GM21447 (cell line): ENCODE results near the gene ARHGAP19.
A peak's percentile ranks its signal among the peaks of the same experiment; 100 is the strongest.

Source experiments
- ATAC-seq: cut with Tn5 transposase; IDR thresholded peaks from one replicate; pipeline ENCODE4 v1.9.1; 2021; ENCODE audit not compliant: unreplicated experiment

The ARHGAP19 gene, protein sequence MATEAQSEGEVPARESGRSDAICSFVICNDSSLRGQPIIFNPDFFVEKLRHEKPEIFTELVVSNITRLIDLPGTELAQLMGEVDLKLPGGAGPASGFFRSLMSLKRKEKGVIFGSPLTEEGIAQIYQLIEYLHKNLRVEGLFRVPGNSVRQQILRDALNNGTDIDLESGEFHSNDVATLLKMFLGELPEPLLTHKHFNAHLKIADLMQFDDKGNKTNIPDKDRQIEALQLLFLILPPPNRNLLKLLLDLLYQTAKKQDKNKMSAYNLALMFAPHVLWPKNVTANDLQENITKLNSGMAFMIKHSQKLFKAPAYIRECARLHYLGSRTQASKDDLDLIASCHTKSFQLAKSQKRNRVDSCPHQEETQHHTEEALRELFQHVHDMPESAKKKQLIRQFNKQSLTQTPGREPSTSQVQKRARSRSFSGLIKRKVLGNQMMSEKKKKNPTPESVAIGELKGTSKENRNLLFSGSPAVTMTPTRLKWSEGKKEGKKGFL

DNA sequence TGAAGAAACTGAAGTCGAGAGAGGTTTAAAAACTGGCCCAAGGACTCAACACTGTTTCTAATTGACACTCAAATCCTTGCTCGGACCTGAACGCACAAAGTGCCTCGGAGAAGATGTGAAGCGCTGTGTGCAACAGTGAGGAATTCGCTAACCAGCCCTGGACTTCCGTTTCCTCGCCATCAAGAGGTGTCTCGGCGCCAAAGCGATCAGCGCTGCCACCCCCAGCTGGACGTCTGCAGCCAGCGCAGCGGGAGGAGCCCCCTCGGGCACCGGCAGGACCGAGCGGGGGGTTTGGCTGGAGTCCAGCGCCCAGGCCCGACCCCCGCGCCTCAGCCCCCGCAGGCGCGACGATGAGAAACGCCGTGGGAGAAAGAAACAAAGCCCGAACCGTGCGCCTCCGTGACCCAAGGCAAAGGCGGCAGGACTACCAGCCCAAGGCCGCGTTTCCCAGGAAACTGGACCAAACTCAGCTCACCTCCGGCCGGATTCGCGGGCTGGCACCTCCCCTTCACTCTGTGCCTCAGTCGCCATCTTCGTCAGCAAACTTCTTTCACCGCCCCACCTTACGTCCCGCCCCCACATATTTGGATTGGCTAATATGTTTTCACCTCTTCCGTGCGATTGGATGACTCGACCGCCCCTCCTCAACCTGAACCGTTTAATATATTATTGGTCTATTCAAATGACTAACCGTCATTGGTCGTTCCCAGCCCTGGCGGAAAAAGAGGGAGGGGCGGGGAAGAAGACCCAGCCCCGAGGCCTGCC lies at the start of gene ARHGAP19:
ARHGAP19 (minus strand) TSS at position 541 of the 765 bp plus-strand sequence; CDS start at position 531, 10 bp downstream.
- ATAC-seq: peak; percentile 95

DNA sequence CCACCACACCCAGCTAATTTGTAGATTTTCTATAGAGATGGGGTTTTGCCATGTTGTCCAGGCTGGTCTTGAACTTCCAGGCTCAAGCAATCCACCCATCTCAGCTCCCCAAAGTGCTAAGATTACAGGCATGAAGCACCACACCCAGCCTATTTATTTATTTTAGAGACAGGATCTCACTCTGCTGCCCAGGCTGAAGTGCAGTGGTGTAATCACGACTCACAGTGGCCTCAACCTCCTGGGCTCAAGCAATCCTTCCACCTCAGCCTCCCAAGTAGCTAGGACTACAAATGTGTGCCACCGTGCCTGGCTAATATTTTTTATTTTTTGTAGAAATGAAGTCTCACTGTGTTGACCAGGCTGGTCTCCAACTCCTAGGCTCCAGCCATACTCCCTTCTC lies 49.0 kb upstream of the ARHGAP19 start:
- ATAC-seq: no peak

DNA sequence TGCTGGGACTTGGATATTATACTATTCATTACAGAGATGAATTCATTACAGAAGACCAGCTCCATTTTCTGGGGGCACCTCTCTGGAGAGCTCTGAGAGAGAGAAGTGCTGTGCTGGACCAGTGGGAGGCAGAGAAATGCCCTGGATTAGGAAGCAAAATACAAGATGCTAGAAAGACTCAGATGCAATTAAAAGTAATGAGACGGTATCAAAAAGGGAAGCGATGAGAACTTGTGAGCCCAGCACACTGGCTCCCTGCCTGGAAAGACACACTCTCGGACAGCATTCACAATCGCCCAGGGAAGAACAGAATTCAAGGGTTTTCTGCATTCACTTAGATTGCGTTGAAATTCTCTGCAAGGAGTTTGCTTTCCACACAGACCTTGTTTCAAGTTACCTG lies 45.6 kb upstream of the ARHGAP19 start:
- ATAC-seq: no peak

DNA sequence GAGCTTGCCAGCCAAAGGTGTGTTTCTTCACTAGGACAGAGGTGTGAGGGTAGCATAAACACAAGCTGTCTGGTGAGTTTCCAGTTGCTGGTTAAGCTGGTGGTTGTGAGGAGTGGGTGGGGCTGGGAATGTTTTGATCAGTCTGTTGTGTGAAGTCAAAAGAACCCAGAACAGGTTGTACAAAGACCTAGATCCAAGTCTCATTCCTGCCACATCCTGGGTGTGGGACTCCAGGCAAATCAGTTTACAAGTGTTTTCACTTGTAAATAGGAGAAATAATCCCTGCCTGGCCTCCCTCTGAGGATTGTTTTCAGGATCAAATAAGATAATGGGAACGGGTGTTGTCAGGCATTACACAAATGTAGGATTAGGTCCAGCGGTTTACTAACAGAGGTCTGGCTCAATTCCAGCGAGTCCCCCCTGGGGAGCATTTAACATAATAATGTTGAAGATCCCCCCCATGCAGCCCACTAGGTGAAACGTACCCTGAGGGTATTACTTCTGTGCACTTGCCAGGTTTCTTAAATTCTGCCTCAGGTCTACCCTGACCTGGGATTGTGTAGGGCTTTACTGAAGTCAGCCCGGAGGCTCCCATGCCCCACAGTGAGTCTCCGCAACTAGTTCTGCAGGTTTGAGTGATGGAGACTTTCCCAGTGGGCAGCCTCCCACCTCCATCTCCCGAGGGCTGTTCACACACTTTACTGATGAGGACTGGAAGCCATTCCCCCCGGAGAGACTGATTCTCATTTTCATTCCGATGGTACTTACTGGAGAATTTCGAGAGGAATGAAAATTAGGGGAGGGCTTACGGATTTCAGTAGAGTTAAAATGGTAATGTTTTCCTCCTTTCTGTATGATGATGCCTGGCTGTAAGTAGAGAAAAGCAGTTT lies 44.8 kb upstream of the ARHGAP19 start:
- no peak for ATAC-seq

DNA sequence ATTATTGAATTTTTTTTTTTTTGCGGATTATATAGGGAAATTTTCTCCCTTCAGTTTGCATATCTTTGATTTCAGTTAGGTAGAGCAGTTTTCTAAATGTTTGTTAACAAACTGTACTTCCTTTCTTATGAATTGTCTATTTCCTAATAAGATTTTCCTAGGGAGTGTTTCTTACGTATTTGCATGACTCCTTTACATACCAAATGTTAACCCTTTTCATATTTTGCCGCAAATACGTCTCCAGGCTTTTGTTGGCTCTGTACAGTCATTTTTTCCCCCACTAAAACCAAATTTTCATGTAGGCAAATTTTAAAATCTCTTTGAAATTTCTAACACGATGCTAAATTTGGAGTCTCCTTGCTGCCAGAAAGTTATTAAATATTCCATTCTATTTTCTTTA lies 44.0 kb upstream of the ARHGAP19 start:
- ATAC-seq: no peak

DNA sequence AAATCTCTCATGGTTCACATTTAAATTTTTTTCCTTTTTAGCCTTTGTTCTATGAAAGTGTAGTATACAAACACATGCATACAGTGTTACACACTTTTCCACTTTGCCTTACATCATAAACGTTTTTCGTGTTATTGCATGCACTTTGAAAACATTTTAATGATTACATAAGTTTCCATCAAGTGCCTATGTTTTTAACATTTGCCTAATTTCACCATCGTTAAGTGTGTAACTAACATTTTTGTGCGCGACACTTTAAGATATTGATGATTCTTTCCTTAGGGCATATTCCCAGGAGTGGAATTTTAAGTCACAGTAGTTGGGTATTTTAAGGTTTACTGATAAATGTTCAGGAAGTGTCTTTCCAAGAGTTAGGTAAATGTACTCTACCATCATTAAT lies 43.6 kb upstream of the ARHGAP19 start:
- no peak for ATAC-seq

DNA sequence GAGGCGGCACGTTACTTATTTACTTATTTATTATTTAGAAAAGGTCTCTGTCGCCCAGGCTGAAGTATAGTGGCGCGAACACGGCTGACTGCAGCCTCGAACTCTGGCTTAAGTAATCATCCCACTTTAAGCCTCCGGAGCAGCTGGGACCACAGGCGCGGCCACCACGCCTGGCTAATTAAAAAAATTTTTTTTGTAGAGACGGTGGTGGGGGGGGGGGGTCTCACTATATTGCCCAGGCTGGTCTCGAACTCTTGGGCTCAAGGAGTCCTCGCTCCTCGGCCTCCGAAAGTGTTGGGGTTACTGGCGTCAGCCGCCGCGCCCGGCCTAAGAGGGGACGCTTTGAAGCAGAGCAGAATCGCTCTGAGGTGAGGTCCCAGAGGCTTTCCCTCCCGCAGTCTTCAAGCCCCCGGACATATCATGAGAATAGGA lies 42.8 kb upstream of the ARHGAP19 start:
- no peak for ATAC-seq

DNA sequence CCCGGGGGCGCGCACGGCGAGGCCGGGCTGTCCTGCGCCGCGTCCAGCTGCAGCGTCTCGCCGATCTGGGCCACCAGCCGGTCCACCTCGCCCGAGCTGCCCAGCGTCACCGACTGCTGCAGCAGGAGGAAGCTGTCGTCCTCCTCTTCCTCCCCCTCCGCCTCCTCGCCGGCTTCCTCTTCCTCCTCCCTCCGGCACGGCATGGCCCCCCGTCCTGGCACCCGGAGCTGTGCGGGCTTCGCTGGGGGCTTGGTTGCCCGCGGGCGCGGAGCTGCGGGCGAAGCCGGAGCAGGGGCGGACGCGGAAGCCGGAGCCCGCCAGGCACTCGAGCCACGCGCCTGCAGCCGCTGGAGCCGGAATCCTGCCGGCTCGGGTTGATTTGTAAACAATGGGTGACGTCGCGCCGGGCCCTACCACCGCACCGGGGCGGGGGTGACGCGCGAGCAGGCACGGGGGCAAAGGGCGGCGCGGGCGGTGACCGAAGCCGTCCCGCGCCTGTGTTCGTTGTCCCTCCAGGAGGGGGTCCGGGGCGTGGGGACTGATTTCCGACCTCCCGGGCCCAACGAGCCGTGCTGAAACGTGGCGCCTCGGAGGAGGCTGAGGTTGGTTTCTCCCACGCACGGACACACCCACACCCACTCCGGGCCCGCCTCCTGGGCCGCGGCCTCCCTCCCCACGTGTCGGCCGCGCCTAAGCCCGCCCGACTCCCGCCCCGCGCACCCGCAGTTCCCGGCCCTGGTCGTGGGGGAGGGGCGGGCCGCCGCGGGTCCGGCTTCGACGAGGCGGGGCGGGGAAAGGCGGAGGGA lies 42.1 kb upstream of the ARHGAP19 start, which contains the start of gene FRAT2:
FRAT2 (minus strand) TSS at position 360 of the 806 bp plus-strand sequence; CDS start at position 203, 157 bp downstream.
- ATAC-seq: peak; percentile 78

DNA sequence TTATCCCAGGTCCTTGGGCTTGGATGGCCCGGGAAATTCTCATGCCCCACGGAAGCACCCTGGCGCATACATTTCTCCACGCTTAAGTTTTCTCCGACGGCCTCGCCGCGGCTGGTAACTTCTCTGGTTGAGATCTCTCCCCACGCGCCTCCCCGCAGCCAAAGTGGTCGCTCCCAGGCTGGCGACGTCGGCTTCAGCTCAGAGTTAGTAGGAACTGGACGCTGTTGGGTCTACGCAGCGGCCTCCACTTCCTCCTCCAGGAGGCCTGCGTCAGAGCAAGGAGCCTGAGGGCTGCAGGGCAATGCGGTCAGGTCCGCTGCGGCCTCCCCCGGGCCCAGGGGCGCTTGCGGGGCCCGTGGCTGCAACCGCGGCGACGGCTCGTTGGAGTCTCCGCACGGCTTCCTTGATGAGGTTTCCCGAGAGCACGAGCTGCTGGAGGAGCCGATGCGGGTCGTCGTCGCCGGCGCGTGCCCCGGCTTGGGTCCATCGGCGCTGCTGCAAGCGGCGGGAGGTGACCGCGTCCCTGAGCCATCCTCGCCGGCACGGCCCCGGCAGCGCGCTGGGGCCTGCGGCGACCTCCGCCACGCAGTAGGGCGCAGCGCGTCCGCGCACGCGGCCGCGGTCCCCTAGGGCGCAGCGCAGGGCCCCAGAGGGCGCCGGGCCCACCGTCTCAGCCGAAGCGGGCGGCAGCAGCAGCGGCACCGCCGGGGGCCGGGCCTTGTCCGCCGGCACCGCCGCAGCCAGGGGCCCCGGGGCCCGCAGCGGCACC lies 41.3 kb upstream of the ARHGAP19 start:
- peak; percentile 24 for ATAC-seq

DNA sequence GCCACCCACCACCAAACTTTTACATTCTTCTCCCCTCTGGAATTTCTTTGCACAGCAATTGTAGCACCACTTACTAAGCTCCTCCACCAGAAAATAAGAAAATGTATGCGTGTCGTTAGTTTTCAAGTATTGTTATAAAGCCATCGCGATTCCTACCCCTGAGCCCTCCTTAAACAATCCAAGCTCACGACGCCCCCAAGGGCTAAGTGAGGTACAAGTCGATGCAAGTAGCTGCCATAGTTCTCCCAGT lies 40.8 kb upstream of the ARHGAP19 start:
- ATAC-seq: no peak

DNA sequence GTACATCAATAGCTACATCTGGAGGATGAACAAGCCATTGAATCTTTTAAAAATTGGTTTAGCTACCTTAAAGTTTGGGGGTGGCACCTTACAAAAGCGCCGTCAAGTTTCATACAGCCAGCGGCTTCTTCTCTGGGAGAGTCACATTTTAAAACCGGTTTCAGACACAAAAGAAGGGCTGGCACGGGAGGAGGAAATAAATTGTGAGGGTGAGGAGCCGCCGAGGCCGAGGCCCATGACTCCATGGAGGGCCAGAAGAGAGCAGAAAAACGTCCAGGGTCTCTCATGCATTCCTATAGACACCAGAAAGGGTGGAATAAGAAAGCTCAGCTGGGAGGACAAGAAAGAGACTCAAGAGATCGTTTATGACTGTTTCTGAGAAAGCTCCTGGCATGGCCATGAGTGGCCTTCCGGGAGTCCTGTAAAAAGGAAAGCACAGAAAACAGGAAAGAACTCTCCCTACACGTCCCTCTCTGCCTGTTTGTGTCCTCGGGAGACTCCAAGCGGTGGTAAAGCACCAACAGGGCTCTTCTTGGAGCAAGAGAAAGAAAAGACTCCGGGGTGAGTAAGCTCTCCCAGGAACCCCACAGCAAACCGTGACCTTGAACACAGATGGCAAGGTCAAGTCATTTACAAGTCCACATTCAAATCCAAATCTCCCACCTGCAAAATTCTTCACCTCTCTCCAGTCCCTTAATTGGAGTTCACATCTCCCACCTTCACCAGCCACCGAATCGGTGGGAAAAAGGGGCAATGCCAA lies 40.3 kb upstream of the ARHGAP19 start:
- no peak for ATAC-seq

DNA sequence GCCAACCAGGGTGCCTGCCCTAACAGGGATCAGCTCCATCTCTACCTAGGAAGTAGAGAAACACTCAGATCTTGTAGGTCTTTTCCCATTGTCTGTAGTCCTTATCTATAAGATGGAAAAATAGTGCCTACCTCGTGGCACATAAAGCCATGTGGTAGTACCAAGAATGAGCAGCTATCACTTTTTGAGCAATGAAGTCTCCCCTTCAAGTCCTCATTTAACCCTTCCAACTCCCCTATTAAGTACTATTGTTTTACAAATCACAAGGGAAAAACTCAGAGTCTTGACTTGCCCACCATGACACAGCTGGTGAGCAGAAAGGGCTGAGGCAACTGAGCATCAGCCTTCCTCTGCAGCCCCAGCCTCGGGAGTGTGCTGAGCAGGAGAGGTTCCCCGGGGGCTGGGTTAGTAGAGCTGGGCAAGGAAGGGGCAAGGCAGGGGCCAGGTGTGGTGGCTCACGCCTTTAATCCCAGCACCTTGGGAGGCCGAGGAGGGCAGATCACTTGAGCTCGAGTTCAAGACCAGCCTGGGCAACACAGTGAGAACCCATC lies 38.8 kb upstream of the ARHGAP19 start:
- no peak for ATAC-seq

DNA sequence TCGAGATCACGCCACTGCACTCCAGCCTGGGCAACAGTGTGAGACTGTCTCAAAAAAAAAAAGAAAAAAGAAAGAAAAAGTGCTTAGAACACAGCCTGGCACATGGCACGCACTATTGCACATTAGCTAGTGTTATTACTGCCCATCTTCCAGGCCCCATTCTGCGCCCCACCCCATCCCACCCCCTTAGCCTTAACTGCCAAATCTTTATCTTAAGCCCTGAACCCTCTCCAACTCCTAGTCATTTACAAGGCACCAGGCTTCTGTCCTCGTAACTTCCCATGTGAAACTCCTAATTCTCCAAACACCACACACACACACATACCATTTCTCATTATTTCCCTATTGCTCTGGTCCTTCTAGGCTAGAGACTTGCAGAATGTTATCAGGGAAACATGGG lies 37.3 kb upstream of the ARHGAP19 start:
- ATAC-seq: no peak

DNA sequence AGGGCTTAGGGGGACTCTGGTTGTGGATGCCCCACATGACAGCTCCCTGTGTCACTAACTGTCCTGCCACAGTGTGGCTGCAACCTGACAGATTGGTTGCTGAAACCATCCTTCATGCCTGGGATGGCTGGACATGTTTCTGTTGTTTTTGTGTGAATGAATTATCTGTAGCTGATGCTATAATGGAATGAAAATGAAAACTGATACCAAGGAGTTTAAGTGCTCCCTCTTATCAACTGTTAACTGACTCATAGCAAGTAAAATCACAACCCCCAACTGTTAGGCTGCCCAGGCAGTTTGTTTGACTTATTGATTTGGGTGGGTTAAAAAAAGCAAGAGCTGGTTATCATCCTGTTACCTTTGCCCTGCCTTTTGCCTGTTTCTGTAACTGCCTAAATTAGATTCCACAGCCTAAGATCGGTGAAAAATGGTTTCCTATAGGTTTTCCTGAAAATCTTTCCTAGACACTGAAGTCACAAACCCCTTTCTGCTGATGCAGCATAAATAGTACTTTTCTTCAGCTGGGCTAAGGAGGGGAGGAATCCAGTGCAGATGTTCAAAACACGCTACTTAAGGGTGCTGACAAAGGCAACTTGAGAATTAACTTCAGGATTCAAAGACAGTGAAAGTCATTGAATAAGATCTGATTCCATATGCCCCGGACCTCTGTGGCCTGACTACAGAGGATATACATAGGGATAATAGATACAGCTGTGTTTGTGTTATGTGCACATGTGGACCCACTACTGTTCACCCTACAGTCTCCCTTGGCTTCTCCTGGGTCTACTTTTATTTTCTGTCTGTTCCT lies 36.4 kb upstream of the ARHGAP19 start:
- ATAC-seq: no peak

DNA sequence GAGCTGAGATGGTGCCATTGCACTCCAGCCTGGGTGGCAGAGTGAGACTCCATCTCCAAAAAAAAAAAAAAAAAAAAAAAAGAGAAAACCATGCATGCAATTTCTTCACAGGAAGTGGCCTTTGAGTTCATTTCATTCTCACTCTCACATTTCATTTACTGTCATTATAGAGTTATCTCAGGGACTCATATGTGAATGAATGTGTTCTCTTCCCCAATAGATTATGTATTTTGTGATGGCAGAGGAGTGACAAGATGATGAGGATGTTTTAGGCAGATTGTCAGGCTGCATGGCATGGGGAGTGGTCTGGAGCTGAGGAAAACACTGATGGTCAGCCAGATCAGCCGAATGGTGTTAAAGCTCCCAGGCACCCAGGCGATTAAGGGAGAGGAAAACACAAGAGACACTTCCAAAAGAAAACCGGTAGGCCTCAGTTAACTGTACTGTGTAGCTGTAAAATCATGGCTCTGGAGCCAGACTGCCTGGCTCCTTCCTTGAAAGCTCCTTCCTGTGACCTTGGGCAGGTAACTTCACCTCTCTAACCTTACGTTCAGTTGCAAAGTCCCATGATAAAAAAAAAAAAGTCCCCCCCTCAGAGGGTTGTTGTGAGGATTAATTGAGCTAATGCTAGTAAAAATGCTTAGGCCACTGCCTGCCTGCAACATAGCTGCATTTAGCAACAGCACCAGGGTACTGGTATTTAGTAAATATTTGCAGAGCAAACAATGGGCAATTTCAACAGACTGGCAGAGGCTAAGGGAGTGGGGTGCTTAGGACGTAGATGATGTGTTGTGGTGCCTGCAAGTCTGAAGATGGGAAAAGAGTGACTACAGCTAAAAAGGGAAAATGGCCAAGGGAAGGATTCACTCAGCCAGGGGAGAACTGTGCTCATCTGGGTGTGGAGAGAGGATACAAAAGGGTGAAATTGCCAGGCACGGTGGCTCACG lies 35.2 kb upstream of the ARHGAP19 start:
- ATAC-seq: no peak

DNA sequence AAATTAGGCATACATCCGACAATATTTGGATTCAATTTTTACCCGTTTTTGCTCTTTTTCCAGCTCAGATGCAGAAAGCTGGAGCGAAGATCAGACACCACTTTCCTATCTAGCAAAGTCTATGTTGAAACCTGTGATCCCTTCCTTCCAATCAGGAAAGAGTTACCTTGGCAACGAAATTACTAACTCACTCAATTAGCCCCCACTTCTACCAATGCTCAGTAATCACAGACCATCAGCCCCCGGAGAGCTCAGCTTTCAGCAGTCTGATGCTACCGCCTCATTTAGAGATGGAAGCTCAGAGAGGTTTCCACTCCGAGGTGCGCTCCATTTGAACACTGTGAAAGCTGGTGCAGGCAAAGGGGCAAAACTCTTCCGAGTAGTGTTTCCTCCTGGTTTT lies 33.3 kb upstream of the ARHGAP19 start:
- no peak for ATAC-seq

DNA sequence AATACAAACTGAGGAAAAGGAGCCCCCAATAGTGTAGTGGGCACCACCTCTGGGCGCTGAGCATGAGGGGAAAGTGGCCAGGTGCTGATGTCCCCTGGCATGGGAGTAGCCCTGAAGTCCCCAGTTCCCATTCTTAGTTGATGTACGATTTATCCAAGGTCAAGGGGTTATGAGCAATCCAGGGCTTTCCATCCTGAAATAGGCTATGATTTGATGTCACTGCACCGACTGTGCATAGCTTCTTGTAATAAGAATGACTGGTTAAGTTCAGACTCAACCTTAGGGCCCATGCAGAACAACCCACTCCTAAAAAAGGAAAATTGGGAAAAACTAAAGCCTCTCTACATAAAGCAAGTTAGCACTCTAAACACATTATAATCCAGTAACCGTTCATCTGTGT lies 31.1 kb upstream of the ARHGAP19 start:
- no peak for ATAC-seq
